GM12875 (cell line): Measurements from ENCODE around the gene DCTN2.
"Not testable (repeated sequence)": the region's sequence is repeated elsewhere in the genome, so short reads cannot be mapped to it uniquely, and the experiment has no call there.

ENCODE experiments used
- H3K4me3 ChIP-seq: one replicate; pipeline ENCODE4 v1.5.1; 2011; ENCODE audit warnings: low read depth, low read length, control low read depth
- TF ChIP-seq, protein P1 (sequence below): IDR thresholded peaks from 2 replicates; pipeline ENCODE4 v1.5.1; 2011; ENCODE audit warnings: low read depth, mild to moderate bottlenecking, control low read depth, inconsistent platforms, low read length, moderate library complexity, borderline replicate concordance; ENCODE audit not compliant: insufficient read depth

Gene DCTN2

DNA sequence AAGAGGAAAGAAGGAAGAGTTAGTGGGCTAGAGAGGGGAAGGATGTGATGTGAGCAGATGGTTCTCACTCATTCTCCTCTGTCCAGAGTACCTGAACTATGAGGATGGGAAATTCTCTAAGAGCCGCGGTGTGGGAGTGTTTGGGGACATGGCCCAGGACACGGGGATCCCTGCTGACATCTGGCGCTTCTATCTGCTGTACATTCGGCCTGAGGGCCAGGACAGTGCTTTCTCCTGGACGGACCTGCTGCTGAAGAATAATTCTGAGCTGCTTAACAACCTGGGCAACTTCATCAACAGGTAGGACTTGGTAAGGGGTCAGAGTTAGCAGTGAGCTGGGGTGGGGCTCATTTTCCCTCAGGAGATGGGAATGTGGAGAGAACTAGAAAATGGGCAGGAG is 34.3 kb downstream of the DCTN2 start:
- TF ChIP-seq, protein P1, sequence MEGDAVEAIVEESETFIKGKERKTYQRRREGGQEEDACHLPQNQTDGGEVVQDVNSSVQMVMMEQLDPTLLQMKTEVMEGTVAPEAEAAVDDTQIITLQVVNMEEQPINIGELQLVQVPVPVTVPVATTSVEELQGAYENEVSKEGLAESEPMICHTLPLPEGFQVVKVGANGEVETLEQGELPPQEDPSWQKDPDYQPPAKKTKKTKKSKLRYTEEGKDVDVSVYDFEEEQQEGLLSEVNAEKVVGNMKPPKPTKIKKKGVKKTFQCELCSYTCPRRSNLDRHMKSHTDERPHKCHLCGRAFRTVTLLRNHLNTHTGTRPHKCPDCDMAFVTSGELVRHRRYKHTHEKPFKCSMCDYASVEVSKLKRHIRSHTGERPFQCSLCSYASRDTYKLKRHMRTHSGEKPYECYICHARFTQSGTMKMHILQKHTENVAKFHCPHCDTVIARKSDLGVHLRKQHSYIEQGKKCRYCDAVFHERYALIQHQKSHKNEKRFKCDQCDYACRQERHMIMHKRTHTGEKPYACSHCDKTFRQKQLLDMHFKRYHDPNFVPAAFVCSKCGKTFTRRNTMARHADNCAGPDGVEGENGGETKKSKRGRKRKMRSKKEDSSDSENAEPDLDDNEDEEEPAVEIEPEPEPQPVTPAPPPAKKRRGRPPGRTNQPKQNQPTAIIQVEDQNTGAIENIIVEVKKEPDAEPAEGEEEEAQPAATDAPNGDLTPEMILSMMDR: no peak

DNA sequence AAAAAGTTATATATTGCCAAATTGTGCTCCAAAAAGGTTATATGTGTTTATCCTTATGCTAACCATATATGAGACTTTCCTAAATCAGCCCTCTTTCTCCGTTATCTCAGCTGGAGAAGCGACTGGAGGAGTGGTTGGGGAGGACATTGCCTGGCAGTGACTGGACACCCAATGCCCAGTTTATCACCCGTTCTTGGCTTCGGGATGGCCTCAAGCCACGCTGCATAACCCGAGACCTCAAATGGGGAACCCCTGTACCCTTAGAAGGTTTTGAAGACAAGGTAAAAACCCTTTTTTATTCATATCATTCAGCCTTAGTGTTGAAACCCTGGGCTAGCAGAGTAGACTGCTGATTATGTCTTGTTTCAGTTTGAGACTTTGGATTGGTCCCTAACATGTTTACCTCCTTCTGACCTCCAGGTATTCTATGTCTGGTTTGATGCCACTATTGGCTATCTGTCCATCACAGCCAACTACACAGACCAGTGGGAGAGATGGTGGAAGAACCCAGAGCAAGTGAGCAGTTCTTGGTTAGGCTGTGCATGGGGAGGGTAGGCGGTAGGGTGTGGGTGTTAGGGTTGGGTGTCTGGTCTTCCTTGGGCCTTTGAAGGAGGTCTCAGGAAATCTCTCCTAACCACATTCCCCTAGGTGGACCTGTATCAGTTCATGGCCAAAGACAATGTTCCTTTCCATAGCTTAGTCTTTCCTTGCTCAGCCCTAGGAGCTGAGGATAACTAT is 35.2 kb downstream of the DCTN2 start:
- no peak overlapping the region for H3K4me3 ChIP-seq
- TF ChIP-seq, protein P1: no peak

More for the DNA sequence above, 34.3 kb downstream of the DCTN2 start:
- no peak overlapping the region for H3K4me3 ChIP-seq

DNA sequence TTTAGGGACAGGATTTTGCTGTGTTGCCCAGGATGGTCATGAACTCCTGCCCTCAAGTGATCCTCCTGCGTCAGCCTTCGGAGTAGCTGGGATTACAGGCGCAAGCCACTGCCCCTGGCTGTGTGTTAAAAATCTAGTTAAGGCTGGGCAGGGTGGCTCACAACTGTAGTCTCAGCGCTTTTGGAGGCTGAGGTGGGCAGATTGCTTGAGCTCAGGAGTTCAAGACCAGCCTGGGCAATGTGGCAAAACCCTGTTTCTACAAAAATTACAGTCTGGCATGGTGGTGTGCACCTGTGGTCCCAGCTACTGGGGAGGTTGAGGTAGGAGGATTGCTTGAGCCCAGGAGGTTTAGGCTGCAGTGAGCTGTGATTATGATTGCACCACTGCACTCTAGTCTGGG is 35.8 kb downstream of the DCTN2 start:
- TF ChIP-seq, protein P1: no peak
- H3K4me3 ChIP-seq: no peak overlapping the region

DNA sequence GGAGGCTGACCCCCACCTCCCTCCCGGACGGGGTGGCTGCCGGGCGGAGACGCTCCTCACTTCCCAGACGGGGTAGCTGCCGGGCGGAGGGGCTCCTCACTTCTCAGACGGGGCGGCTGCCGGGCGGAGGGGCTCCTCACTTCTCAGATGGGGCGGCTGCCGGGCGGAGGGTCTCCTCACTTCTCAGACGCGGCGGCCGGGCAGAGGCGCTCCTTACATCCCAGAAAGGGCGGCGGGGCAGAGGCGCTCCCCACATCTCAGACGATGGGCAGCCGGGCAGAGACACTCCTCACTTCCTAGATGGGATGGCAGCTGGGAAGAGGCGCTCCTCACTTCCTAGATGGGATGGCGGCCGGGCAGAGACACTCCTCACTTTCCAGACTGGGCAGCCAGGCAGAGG is 39.2 kb downstream of the DCTN2 start:
- not testable (repeated sequence) for H3K4me3 ChIP-seq

DNA sequence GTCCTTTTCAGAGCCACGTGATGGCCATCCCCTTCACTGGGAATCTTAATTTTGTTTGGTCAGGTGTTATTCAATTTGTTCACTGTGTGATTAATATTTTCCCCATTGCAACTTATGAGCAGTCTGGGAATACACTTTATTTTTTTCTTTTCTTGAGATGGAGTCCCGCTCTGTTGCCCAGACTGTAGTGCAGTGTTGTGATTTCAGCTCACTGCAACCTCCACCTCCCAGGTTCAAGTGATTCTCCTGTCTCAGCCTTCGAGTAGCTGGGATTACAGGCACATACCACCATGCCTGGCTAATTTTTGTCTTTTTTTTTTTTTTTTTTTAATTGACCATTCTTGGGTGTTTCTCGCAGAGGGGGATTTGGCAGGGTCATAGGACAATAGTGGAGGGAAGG is 40.5 kb downstream of the DCTN2 start:
- H3K4me3 ChIP-seq: not testable (repeated sequence)

DNA sequence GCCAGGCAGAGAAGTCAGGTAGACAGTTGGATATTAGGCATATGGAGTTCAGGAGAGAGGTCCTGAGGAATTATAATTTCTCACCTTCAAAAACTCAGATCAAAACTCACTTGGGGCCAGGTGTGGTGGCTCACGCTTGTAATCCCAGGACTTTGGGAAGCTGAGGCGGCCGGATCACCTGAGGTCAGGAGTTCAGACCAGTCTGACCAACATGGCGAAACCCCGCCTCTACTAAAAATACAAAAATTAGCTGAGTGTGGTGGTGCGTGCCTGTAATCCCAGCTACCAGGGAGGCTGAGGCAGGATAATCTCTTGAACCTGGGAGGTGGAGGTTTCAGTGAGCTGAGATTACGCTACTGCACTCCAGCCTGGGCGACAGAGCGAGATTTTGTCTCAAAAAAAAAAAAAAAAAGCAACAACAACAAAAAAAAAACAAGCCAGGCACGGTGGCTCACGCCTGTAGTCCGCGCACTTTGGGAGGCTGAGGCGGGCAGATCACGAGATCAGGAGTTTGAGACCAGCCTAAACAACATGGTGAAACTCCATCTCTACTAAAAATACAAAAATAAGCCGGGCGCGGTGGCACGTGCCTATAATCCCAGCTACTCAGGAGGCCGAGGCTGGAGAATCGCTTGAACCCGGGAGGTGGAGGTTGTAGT is 44.6 kb downstream of the DCTN2 start:
- not testable (repeated sequence) for H3K4me3 ChIP-seq

DNA sequence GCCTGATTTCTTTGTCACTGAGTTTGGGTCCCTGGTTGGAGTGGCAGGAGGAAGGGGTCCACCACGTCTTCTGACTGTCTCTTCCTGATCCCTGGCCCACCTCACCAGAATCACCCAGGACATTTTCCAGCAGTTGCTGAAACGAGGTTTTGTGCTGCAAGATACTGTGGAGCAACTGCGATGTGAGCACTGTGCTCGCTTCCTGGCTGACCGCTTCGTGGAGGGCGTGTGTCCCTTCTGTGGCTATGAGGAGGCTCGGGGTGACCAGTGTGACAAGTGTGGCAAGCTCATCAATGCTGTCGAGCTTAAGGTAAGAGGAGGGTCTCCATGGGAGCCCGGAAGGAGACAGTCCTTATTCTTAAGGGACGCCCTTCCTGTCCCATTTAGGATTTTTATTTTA is 46.8 kb downstream of the DCTN2 start:
- TF ChIP-seq, protein P1: no peak
- no peak overlapping the region for H3K4me3 ChIP-seq

DNA sequence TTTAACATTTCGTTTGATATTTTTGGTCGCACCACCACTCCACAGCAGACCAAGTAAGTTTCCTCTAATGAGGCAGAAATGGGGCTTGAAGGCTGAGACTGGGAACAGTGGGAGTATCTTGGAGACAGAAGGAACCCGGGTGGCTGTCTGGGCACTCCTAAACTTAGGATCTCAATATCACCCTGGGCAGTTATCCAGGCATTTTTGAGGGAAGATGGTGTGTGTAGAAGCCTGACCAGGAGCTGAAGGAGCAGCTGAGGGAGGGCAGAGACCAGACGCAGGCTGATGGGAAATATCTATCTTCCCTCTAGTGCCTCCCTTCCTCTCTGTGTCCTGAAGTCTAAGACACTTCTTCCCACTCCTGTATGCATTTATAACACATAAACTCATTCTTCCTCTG is 48.4 kb downstream of the DCTN2 start:
- TF ChIP-seq, protein P1: no peak
- H3K4me3 ChIP-seq: no peak overlapping the region

DNA sequence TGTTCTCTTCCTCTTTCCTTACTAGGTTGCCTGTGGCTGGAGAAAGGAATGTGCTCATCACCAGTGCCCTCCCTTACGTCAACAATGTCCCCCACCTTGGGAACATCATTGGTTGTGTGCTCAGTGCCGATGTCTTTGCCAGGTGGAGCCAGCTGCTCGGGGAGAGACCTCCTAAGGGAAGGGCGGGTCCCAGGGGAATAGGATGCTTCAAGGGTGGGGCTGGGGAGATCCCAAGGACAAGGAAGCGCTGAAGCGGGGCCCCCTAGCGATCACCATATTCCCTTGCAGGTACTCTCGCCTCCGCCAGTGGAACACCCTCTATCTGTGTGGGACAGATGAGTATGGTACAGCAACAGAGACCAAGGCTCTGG is 48.9 kb downstream of the DCTN2 start:
- no peak overlapping the region for H3K4me3 ChIP-seq
- TF ChIP-seq, protein P1: no peak
